GM13977 (cell line): ENCODE results near the gene ITIH5.

Experiments used
- DNase-seq: peaks from one replicate; pipeline ENCODE4 v3.0.0; 2012; ENCODE audit warnings: low spot score
- in situ Hi-C: fragments of 300-500 bp; cut with MboI; formaldehyde crosslinking; loops from one replicate; pipeline ENCODE4 v1.12.0; 2022; ENCODE audit warnings: low sequenced_read_pairs, low pct_unique_long_range_greater_than_20kb, mixed read lengths, inconsistent platforms; ENCODE audit not compliant: unreplicated experiment
- TF ChIP-seq, protein P1 (sequence below): IDR thresholded peaks from 2 replicates; pipeline ENCODE4 v1.5.1; 2012; ENCODE audit warnings: mild to moderate bottlenecking, control low read depth; ENCODE audit not compliant: insufficient read depth; ENCODE audit errors: extremely low read depth, missing control alignments

Gene ITIH5

DNA sequence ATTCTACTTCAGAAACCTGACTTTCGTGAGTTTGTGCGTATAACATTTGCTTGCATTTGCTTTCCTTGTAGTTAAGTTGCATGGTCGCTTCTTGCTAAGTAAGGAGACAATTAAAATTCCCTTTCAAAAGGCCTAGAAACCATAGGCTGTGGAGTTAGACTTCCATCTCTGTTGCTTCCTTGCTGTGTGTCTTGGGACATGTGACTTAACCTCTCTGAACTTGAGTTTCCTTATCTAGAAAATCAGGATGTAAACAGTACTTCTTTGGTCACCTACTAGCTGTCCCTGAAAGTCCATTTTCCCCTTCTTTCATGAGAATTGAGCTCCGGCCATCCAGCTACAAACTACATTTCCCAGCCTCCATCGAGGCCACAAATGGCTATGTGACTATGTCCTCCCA, 89.2 kb downstream of the ITIH5 start:
- in situ Hi-C loops, result no loop called here

DNA sequence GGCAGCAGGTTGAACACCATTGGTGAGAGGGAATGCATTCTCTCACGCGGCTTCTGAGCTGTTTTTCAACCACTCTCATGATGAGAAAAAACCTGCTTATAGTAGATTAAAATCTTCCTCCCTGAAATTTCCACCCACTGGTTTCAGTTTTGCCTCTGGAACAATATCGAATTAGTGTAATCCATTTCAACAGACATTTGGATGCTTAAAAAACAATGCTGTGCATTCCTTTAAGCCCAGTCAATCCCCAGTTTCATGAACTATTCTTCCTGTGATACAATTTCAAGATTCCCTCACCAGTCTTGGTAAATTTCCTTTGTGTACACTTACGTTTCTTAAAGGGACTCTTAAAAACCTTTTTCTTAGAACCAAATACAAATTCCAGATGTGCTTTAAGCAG, 89.6 kb downstream of the ITIH5 start:
- DNase-seq, result no peak
- in situ Hi-C loops, result no loop called here
- TF ChIP-seq, protein P1, sequence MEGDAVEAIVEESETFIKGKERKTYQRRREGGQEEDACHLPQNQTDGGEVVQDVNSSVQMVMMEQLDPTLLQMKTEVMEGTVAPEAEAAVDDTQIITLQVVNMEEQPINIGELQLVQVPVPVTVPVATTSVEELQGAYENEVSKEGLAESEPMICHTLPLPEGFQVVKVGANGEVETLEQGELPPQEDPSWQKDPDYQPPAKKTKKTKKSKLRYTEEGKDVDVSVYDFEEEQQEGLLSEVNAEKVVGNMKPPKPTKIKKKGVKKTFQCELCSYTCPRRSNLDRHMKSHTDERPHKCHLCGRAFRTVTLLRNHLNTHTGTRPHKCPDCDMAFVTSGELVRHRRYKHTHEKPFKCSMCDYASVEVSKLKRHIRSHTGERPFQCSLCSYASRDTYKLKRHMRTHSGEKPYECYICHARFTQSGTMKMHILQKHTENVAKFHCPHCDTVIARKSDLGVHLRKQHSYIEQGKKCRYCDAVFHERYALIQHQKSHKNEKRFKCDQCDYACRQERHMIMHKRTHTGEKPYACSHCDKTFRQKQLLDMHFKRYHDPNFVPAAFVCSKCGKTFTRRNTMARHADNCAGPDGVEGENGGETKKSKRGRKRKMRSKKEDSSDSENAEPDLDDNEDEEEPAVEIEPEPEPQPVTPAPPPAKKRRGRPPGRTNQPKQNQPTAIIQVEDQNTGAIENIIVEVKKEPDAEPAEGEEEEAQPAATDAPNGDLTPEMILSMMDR, result no peak

More for the DNA sequence above, 89.2 kb downstream of the ITIH5 start:
- no peak for DNase-seq
- TF ChIP-seq, protein P1, result no peak

DNA sequence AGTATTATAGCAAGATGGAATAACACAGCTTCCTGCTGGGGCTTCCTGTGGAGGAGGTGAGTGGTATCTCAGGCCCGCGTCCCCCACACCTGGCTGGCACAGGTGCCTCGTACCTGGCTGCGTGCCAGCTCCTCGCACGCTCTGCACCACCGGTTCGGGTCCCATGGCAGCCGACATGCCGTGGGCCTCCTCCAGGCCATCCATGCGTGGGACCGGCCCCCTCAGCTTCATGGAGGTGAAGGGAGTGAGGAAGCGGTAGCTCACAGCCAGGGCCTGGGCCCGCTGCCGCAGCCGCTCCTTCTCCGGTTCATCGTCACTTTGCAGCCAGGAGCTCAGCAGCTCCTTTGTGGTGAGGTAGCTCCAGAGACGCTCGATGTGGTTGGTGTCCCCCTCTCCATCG, 90.4 kb downstream of the ITIH5 start:
- no peak for DNase-seq
- TF ChIP-seq, protein P1, result no peak
- in situ Hi-C loops, result no loop called here

DNA sequence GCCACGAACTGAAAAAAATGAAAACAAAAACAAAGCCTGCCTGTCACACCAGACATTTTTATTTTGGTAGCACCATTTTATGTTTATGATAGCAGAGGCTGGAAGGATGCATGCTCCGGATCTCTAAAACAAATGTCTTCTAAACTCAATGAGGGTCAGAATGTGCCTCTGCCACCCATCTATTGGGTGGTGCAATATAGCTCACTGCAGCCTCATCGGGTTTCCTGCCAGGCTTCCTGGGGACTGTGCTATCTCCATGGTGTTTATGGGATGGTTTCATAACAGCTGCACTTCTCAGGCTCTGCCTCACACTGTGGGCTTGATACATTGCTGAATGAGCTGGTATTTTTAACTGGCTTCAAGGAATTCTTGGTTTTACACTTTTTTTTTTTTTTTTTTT, 94.4 kb downstream of the ITIH5 start:
- no peak for DNase-seq
- TF ChIP-seq, protein P1, result no peak
- in situ Hi-C loops, result no loop called here

DNA sequence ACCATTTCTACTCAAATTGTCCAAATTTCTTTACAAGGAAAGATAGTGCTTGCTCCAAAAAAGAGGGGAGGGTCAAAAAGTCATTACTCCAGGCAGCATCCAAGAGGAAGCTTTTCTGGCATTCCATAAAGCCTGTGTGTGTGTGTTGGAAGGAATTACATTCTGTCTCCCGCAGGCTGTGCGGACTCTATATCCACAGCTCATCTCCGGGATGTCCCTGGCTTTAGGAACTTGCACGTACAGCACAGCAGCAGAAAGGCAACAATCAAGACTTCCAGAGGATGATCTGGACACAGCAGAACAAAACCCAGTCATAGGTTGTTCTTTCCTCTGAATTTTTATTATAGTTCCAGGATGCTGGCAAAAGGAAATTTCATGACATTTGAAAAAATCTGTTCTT, 94.8 kb downstream of the ITIH5 start:
- DNase-seq, result no peak
- TF ChIP-seq, protein P1, result no peak
- in situ Hi-C loops, result no loop called here

DNA sequence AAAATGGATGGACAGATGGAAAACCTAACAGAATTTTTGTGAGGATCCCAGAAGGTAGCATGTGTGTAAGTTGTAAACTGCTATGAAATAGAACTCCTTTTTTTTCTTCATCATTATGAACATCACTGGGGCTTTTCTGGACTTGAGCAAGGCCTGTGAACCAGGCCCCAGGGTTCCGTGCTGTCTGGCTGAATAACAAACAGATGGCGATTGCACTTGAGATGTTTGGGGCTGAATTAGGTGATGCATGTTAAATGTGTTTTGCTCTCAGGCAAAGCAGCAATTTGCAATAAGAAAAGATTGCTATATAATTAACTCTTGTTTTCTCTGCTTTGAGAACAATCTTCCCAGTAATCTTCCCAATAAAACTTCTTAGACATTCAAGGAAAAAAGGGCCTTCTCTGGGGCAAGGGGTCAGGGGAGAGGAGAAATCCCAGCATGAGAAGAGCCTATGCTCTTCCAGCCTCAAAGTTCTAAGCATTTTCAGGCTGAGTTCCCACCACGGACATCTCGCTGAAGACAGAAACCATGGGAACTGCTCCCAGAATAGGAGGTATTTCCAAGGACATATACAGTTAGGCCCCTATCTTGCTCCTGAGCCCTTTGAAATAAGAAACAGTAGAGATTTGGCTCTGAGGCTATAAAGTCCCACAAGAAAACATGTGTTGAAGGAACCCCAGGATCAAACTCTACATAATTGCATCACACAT, 98.7 kb downstream of the ITIH5 start:
- DNase-seq, result no peak
- in situ Hi-C loops, result no loop called here
- TF ChIP-seq, protein P1, result no peak
